ENCODE measurements around the gene RALY. TPM values are rescaled to one million over a fixed set of nuclear protein-coding genes. Genes with fewer than 3 reads are reported as not detected.

Gene RALY
- total RNA-seq, 1 donor from 2014 or later = 92.4 TPM

DNA sequence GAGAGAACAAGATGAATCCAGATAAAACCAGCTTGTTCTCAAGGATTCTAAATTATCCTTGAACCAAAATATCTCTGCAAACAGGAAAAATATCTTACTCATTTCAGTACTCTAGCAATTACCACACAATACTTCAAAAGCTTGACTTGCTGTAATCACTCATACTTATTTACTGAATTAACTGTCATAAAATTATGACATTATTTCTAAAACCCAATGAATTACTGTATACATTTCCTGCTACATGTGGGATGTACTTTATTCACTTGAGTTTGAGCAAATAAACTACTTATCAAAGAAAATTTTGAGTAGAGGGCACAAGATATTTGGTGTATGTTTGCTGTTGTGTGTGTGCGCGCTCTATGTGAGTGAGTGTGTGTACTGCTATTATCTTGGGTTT, 108.6 kb downstream of the RALY start:
- DNase-seq (ENCODE audit: low spot score) = no peak

DNA sequence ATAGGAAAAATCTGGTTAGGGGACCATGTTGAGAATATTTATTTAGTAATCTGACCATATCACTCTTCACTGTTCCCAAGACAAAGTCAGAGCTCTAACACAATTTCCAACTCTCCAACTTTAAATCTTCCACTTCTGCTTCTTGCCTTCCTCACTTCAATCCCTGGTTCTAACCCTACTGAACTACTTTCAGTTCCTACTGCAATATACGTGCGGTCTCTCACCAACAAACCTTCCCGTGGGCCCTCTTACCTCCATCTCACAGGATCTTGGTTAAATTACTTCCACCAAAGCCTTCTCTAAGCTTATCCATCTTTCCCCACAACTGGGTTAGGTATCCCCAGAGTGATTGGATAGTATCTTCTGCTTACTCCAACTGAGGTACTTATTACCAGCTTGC, 110.3 kb downstream of the RALY start:
- no peak for DNase-seq (ENCODE audit: low spot score)

DNA sequence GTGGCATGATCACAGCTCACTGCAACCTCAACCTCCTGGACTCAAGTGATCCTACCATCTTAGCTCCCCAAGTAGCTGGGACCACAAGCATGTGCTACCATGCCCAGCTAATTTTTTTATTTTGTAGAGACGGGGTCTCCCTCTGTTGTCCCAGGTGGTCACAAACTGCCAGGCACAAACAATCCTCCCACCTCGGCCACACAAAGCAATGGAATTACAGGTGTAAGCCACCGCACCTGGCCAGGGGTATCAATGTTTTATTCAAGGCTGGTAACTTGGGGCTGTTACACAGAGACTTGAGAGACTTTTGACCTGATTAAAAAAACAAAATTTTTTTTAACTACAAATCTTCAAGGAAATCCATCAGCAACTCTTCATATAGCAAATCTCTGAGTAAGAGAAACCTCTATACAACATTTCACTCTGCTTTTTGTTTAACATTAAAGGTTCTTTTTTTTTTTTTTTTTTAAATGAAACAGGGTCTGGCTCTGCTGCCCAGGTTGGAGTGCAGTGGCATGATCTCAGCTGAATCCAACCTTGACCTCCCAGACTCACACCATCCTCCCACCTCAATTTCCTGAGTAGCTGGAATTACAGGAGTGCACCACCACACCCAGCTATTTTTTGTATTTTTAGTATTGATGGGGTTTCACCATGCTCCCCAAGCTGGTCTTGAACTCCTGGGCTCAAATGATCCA, 112.4 kb downstream of the RALY start:
- DNase-seq (ENCODE audit: low spot score) = no peak

DNA sequence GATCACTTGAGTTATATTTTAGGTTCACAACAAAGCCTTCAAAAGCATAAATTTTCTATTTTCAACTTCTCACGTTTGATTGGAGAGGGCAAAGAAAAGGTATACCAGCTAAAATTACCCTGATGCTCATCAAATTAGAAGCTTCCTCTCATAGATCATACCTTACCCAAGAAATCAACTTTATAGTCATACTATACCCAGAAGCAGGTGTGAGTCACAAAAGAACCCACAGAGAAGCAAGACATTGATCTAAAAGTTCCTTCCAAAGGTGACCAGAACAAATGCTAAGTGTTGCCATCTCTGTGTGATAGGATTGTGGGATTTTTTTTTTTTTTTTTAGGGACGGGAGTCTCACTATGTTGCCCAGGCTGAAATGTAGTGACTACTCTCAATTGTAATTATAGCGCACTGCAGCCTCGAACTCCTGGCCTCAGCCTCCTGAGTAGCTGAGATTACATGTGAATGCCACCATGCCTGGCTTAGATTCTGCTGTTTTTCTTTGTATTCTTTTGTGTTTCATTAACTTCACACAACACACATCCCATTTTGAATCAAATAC, 115.0 kb downstream of the RALY start:
- no peak for DNase-seq (ENCODE audit: low spot score)

DNA sequence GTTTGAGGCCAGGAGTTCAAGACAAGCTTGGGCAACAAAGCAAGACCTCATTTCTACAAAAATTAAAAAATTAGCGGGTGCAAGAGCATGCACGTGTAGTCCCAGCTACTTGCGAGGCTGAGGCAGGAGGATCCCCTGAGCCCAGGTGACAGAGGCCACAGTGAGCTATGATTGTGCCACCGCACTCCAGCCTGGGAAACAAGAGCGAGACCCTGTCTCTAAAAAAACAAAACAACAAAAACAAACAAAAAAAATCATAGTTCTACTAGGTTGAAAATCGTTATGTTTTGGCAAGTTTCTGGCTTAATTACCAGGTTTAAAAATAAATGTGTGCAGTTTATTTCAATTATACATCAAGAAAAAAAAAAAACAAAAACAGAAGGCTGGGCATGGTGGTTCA, 115.7 kb downstream of the RALY start:
- no peak for DNase-seq (ENCODE audit: low spot score)

DNA sequence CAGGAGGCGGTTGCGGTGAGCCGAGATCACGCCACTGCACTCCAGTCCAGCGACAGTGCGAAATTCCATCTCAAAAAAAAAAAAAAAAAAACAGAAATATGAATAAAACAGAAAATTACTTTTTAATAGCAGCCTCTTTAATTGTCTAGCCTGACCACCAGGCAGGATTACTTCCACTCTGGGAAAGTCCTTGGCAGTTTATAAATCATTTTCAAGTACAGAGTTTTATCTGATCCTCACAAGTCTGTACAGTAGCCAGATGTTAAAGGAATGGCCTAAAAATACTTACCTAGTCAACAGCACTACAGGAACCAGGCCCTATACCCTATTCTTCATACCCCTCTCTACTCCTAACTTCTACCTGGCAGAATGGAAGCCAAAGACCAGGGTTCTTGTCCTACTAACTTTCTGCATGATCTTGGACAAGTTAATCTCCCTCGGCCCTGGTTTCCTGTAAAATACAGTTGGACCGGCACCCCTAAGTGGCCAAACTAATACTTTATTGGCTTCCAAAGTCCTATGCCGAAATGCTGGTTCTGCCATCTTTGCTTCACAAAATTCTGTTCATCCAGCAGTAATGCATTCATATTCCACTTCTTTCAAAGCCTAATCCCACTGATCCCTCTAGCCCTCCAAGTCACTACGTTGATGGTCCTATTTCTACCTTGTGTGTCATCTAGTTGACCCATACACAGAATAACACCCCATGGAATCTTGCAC, 116.5 kb downstream of the RALY start:
- DNase-seq (ENCODE audit: low spot score) = no peak

DNA sequence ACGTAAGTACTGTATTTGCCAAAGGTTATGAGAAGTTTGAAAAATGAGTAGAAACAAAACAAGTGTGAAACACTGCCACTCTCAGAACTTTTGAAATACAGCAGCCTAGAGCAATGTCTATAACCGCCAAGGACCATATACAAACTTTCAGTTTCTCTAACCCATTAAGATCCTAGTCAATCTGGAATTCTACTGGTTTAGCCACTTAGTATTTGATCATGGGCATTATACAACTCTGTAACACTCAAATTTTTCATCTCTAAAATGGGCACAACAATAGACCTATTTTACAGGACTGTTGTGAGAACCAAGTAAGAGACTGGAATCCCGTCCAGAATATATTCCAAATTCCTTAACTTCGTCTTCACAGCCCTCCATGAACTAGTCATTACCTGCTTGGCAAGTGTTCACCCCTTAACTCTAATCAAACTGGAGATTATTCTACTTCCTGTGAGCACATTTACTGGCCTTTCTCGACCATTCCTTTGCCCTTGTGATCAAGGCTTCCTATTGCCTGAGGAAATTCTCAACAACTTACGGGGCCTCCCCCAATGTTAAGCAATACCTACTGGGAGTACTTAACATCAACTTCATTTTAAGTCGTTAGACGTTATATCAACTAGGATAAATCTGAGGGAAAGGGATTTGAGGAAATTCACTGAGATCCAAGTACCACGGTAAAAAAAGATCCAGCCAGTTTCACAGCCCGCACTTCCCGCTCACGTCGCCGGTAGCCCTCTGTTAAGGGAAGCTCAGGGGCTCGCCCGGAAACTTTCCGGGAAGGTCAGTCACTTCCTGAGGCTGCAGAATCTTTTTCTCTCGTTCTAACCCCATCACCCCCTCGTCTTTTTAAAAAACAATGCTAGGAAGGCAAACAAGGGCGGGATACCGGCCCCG, 117.3 kb downstream of the RALY start:
- DNase-seq (ENCODE audit: low spot score) = no peak

DNA sequence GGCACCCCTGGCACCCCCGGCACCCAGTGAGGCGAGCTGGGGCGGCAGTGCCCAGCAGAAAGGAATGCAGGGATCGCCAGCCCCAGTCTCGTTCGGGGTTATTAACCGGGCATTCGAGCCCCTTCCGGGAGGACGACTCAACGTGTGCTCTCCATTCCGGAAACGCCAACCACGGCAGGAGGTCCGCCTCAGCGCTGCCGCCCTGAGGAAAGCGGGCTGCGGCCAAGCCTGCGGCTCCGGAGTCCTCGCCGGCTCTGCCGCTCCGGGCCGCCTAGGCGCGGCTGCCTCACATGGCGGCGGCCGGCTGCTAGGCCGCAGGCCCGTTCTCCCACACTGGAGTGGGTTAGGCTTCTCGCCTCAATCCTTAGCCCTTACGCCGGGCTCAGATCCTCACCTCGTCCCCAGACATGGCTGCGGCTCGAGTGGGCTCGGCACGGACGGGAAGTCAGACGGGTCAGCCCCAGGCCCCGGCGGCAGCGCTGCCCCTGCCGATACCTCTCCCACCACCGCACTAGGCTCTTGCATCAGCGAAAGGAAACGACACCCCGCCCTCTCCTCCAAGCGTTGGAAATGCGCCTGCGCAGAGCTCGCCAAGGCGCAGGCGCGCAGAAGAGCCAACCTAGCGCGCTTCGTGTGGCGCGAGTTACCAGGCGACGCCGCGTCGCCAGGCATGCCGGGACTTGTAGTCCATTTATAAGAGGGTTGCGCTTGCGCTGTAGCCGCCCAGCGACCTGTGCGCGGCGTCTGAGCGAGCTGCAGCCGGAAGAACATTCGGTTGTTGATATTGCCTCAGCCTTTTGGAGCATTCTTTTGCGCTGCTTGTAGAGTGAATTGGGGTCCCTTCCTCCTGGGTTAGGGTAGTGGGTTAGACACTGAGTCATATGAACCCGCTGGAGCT, 118.2 kb downstream of the RALY start, which contains the start of gene EIF2S2:
Gene EIF2S2 (minus strand): TSS at position 542 of the 898 bp plus-strand sequence. CDS start 133 bp downstream, at position 409.
- peak; percentile 99 for DNase-seq (ENCODE audit: low spot score)

DNA sequence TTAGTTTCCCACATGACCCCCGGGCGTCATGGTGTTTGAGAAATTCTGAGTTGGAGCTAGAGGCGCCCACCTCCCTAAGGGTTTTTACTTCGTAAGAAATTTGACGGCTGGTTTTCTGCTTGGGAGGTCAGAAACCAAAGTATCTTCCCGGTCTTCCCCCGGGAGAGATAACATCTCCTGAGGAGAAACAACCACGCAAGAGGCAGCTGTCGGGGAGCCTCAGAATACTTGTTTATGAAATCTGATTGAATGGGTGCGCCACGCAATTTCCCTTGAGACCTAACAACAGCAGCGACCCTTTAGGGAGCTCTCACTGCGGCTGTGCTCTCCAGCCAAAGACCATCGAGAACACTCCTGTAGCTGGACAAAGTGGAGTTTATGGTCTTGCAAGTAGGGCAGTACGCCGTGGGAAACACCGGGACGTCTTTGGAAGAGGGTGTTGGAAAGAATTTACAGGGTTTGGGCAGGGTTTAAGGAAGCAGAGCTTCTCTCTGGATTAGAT, 118.9 kb downstream of the RALY start:
- DNase-seq (ENCODE audit: low spot score) = no peak

DNA sequence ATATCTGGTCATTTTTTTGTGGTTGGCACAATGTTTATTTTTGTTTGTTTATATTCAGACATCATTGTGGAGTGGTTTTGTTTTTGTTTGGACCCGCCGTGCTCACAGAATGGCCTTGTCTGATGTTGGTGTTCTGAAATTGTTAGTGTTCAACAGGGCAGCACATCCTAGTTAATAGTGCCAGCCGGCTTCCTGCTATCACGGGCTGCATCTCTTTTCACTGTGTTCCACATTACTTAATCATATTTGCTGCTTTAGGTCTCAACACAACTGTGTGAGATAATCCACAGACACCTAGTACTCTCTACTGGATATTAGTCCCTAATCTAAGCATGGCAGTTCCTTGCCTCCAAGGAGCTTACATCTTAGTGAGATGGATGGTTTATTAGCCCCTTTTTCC, 121.1 kb downstream of the RALY start:
- DNase-seq (ENCODE audit: low spot score) = no peak

DNA sequence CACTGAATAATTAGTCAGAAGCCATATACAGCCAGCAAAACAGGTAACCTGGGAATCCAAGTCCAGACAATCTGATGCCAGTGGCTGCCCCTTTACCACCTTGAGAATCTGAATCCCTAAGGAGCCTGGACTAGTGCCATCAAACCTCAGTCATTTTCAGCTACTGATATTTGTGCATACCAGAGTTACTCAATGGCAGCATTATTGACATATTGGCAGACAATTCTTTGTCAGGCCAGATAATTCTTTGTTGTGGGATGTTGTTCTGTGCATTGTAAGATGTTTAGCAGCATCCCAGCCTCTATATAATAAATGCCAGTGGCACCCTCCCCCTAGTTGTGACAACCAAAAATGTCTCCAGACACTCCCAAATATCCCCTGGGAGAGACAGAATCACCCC, 121.5 kb downstream of the RALY start:
- DNase-seq (ENCODE audit: low spot score) = no peak

DNA sequence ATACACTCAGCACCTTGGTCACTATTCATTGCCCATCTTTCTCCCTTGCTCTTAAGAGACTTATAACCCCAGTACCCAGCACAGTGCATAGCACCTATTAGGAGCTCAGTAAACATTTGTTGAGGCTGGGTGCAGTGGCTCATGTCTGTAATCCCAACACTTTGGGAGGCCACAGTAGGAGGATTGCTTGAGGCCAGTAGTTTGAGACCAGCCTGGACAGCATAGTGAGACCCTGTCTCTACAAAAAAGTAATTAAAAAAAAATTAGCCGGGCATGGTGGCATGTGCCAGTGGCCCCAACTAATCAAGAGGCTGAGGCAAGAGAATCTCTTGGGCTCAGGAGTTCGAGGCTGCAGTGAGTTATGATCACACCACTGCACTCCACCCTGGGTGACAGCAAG, 126.5 kb downstream of the RALY start:
- DNase-seq (ENCODE audit: low spot score) = no peak

DNA sequence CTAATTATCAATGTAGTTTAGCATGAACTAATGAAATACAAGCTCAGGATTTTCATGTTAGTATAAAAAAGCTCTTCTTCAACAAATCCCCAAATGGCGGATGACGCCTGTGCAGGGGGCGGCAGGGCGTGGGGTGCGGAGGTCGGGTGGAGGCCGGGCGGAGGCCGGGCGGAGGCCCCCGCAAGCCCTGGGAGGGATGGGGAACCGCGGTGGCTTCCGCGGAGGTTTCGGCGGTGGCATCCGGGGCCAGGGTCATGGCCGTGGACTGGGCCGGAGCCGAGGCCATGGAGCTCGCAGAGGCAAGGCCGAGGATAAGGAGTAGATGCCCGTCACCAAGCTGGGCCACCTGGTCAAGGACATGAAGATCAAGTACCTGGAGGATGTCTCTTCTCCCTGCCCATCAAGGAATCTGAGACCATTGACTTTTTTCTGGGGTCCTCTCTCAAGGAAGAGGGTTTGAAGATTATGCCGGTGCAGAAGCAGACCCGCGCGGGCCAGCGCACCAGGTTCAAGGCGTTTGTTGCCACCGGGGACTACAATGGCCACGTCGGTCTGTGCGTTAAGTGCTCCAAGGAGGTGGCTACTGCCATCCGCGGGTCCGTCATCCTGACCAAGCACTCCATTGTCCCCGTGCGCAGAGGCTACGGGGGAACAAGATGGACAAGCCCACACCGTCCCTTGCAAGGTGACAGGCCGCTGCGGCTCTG, 128.7 kb downstream of the RALY start:
- DNase-seq (ENCODE audit: low spot score) = no peak

DNA sequence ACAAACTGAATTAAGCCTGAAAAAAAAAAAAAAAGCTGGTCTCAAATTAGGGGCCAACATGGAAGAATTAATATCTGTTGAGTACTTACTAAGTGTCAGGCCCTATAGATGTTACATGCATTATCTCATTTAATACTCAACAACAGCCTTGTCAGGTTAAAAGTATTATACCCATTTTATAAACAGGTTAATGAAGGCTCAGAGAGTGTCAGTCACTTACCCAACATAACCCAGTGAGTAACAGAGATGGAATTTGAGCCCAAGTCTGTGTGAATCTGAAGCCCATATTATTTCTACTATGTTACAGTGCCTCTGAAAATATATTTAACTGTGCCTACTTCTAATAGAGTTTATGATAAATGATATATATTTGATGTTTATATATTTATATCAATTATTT, 129.6 kb downstream of the RALY start:
- DNase-seq (ENCODE audit: low spot score) = no peak

DNA sequence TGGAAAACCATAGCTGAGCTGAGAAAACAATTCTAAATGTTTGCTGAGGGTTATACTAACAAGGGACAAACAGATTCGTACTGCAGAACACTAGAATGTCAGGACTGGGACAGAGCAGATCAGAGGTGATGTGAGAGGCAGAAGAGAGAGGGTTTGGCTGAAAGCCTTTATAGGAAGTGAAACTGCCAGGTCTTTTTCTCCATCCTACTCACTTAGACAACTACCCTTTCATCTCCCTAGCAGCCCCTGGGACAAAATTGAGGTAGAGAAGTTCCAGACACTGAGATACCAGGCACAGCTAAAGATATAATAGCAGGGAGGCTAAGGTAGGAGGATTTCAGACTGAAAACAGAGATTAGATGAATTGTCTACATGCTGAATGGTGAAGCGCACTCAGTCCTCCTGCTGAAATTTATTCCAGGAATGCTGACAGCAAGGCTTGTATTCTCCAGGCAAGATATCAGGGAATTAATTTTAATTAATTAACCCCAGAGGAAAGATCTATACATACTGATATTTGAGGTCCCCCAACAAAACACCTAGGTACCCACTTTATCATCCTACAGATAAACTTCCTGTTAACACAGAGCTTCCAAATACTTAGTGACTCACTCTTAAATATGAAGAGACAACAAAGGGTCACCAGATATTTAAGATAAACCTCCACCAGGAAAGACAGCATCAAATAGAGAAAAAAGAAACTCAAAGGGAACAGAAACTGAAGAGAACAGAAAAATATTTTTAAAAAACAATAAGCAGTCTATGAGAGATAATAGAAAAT, 130.9 kb downstream of the RALY start:
- DNase-seq (ENCODE audit: low spot score) = no peak

DNA sequence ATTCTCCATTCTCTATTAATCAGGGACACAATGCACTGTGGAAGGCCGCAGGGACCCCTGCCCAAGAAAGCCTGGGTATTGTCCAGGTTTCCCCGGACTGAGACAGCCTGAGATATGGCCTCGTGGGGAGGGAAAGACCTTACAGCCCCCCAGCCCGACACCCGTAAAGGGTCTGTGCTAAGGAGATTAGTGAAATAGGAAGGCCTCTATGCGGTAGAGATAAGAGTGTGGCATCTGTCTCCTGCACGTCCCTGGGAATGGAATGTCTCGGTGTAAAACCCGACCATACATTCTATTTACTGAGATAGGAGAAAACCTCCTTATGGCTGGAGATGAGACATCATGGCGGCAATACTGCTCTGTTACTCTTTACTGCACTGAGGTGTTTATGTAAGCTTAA, 134.1 kb downstream of the RALY start:
- DNase-seq (ENCODE audit: low spot score) = no peak

DNA sequence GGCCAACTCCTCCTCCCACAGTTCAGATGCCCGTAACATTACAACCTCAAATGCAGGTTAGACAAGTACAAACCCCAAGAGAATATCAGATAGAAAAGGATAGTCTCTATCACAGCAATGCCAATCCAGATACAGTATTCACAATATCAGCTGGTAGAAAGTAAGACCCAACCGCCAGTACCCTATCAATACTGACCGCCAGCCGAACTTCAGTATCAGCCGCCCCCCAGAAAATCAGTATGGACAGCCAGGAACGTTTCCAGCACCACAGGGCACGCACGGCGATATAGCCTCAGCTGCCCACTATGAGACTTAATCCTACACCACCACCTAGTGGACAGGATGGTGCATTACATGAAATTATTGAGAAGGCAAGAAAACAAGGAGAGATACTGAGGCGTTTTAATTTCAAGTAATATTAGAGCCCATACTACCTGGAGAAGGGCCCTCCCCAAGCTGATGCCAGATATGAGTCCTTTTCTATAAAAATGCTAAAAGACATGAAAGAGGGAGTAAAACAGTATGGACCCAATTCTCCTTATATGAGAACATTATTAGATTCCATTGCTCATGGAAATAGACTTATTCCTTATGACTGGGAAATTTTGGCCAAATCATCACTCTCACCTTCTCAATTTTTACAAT, 135.9 kb downstream of the RALY start:
- DNase-seq (ENCODE audit: low spot score) = no peak

DNA sequence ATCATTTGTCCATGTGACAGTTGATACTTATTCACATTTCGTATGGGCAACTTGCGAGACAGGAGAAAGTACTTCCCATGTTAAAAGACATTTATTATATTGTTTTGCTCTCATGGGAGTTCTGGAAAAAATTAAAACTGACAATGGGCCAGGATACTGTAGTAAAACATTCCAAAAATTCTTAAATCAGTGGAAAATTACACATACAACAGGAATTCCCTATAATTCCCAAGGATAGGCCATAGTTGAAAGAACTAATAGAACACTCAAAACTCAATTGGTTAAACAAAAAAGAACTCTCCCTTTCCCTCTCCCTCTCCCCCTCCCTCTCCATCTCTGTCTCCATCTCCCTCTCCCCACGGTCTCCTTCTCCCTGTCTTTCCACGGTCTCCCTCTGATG, 137.8 kb downstream of the RALY start:
- DNase-seq (ENCODE audit: low spot score) = no peak
